BLaER1 (cell line): ENCODE data around the gene NAIF1.
"Not testable (repeated sequence)": the region's sequence is repeated elsewhere in the genome, so short reads cannot be mapped to it uniquely, and the experiment has no call there.

Source experiments
- H3K27ac ChIP-seq: shearing (Covaris generic); formaldehyde crosslinking; 2 replicates; pipeline ENCODE4 v1.8.1; 2022
- H3K27me3 ChIP-seq: shearing (Covaris generic); formaldehyde crosslinking; 2 replicates; pipeline ENCODE4 v1.8.1; 2022
- H3K36me3 ChIP-seq: shearing (Covaris generic); formaldehyde crosslinking; 2 replicates; pipeline ENCODE4 v1.8.1; 2022
- H3K4me1 ChIP-seq: shearing (Covaris generic); formaldehyde crosslinking; 2 replicates; pipeline ENCODE4 v1.8.1; 2022
- H3K4me2 ChIP-seq: shearing (Covaris generic); formaldehyde crosslinking; 2 replicates; pipeline ENCODE4 v1.8.1; 2022
- H3K4me3 ChIP-seq: shearing (Covaris generic); formaldehyde crosslinking; 2 replicates; pipeline ENCODE4 v1.8.1; 2022
- H3K9ac ChIP-seq: shearing (Covaris generic); formaldehyde crosslinking; 2 replicates; pipeline ENCODE4 v1.8.1; 2022
- H3K9me3 ChIP-seq: shearing (Covaris generic); formaldehyde crosslinking; 2 replicates; pipeline ENCODE4 v1.8.1; 2022
- H4K20me1 ChIP-seq: shearing (Covaris generic); formaldehyde crosslinking; 2 replicates; pipeline ENCODE4 v1.8.1; 2022
- Cebpa-rat ChIP-seq: shearing (Covaris generic); IDR thresholded peaks from 2 replicates; pipeline ENCODE4 v1.8.1; 2022

The NAIF1 gene

GRCh38 chr9:128073253-128073886 lies 6.2 kb upstream of the NAIF1 start:
- Histone ChIP-seq H4K20me1 (peaks cover 32% of the 10 kb centered on the region), H3K36me3 (peaks cover 44% of the 10 kb centered on the region), H3K4me3 (peak overlapping the region; percentile 49), H3K4me2 (peak overlapping the region; percentile 90), H3K27me3 (no peaks in the 10 kb centered on the region), H3K27ac (peak overlapping the region; percentile 78), H3K9ac (peak overlapping the region; percentile 76), H3K4me1 (peaks cover 59% of the 10 kb centered on the region), H3K9me3 (no peaks in the 10 kb centered on the region)
- peak; percentile 43; the same call in 1 of the 2 replicates for TF ChIP-seq Cebpa-rat

- peaks cover 35% of the 10 kb centered on the region for H3K36me3 ChIP-seq
- H3K4me3 ChIP-seq = peak overlapping the region; percentile 49
- H3K9ac ChIP-seq = peak overlapping the region; percentile 76
- peak overlapping the region; percentile 90 for H3K4me2 ChIP-seq
- H4K20me1 ChIP-seq = peaks cover 24% of the 10 kb centered on the region
- peak overlapping the region; percentile 78 for H3K27ac ChIP-seq
- peaks cover 55% of the 10 kb centered on the region for H3K4me1 ChIP-seq
- no peaks in the 10 kb centered on the region for H3K9me3 ChIP-seq
- TF ChIP-seq Cebpa-rat = no peak
- H3K27me3 ChIP-seq = no peaks in the 10 kb centered on the region
Observed at GRCh38 chr9:128072144-128073021, 5.3 kb upstream of the NAIF1 start.

GRCh38 chr9:128071475-128071874 lies 4.4 kb upstream of the NAIF1 start:
- H3K36me3 ChIP-seq = peaks cover 26% of the 10 kb centered on the region
- peaks cover 61% of the 10 kb centered on the region for H3K4me1 ChIP-seq
- peaks cover 15% of the 10 kb centered on the region for H4K20me1 ChIP-seq
- H3K4me3 ChIP-seq = peak overlapping the region; percentile 49; the same call in 1 of the 2 replicates
- H3K4me2 ChIP-seq = peak overlapping the region; percentile 90
- H3K9me3 ChIP-seq, H3K27me3 ChIP-seq: not testable (repeated sequence)
- peak overlapping the region; percentile 76; the same call in 1 of the 2 replicates for H3K9ac ChIP-seq
- H3K27ac ChIP-seq = peak overlapping the region; percentile 78

GRCh38 chr9:128070874-128071273 lies 3.8 kb upstream of the NAIF1 start:
- Histone ChIP-seq H3K27ac (peak overlapping the region; percentile 78; the same call in 1 of the 2 replicates), H3K9ac (no peak overlapping the region), H3K27me3 (no peaks in the 10 kb centered on the region), H3K4me1 (peaks cover 67% of the 10 kb centered on the region), H3K4me2 (peak overlapping the region; percentile 90), H4K20me1 (peaks cover 15% of the 10 kb centered on the region), H3K4me3 (no peak overlapping the region), H3K36me3 (peaks cover 27% of the 10 kb centered on the region), H3K9me3 (no peaks in the 10 kb centered on the region)
- TF ChIP-seq Cebpa-rat = no peak

GRCh38 chr9:128068386-128069205 lies 1.5 kb upstream of the NAIF1 start:
- TF ChIP-seq Cebpa-rat = no peak

GRCh38 chr9:128067645-128068385 lies 695 bp upstream of the NAIF1 start, which contains the start of gene SLC25A25:
SLC25A25 (plus strand) TSS chr9:128068232; CDS start chr9:128068320, 88 bp downstream.
- Histone ChIP-seq H3K9me3 (no peaks in the 10 kb centered on the region), H3K36me3 (peaks cover 15% of the 10 kb centered on the region; the same call in 1 of the 2 replicates), H3K4me3 (peak within 1 kb of the TSS; percentile 89), H4K20me1 (peaks cover 15% of the 10 kb centered on the region), H3K4me2 (peak within 1 kb of the TSS; percentile 95), H3K27ac (peak within 1 kb of the TSS; percentile 96), H3K9ac (peak within 1 kb of the TSS; percentile 94), H3K4me1 (peaks cover 79% of the 10 kb centered on the region), H3K27me3 (no peaks in the 10 kb centered on the region)
- no peak for TF ChIP-seq Cebpa-rat

More at GRCh38 chr9:128068386-128069205, 1.5 kb upstream of the NAIF1 start:
- peaks cover 13% of the 10 kb centered on the region; the same call in 1 of the 2 replicates for H3K36me3 ChIP-seq
- H3K27me3 ChIP-seq = no peaks in the 10 kb centered on the region
- H4K20me1 ChIP-seq = peaks cover 15% of the 10 kb centered on the region
- no peaks in the 10 kb centered on the region for H3K9me3 ChIP-seq
- H3K4me1 ChIP-seq = peaks cover 79% of the 10 kb centered on the region
- peak overlapping the region; percentile 94 for H3K9ac ChIP-seq
- H3K4me2 ChIP-seq = peak overlapping the region; percentile 90
- peak overlapping the region; percentile 89 for H3K4me3 ChIP-seq
- H3K27ac ChIP-seq = peak overlapping the region; percentile 93

- H3K9me3 ChIP-seq = no peaks in the 10 kb centered on the region
- H3K27ac ChIP-seq = peak overlapping the region; percentile 96
- peak overlapping the region; percentile 89 for H3K4me3 ChIP-seq
- H3K4me2 ChIP-seq = peak overlapping the region; percentile 95
- peaks cover 15% of the 10 kb centered on the region for H4K20me1 ChIP-seq
- peaks cover 79% of the 10 kb centered on the region for H3K4me1 ChIP-seq
- TF ChIP-seq Cebpa-rat = no peak
- H3K36me3 ChIP-seq = peaks cover 15% of the 10 kb centered on the region; the same call in 1 of the 2 replicates
- no peaks in the 10 kb centered on the region for H3K27me3 ChIP-seq
- H3K9ac ChIP-seq = peak overlapping the region; percentile 77
Observed at GRCh38 chr9:128065907-128066712, 1.0 kb downstream of the NAIF1 start.
